Panc1 (cell line): ENCODE results near the gene EIF2B1.

Source experiments
- CTCF ChIP-seq: fragments of 450-650 bp; IDR thresholded peaks from 2 replicates; pipeline ENCODE4 v1.5.1; 2017; ENCODE audit warnings: mild to moderate bottlenecking
- POLR2AphosphoS5 ChIP-seq: IDR thresholded peaks from 2 replicates; pipeline ENCODE4 v1.6.1; 2012; ENCODE audit warnings: mild to moderate bottlenecking, low read depth, low read length, moderate library complexity

GRCh38 chr12:123617144-123617543 is 16.3 kb downstream of the EIF2B1 start:
- TF ChIP-seq CTCF (no peak), POLR2AphosphoS5 (no peak)
